ENCODE results near the gene NTN4.
"Not testable (repeated sequence)": the region's sequence is repeated elsewhere in the genome, so short reads cannot be mapped to it uniquely, and the experiment has no call there.

NTN4 gene

GRCh38 chr12:95705143-95705542 lies 85.4 kb downstream of the NTN4 start:
- DNase-seq, result no peak

GRCh38 chr12:95703986-95704385 lies 86.6 kb downstream of the NTN4 start:
- DNase-seq, result no peak

DNA sequence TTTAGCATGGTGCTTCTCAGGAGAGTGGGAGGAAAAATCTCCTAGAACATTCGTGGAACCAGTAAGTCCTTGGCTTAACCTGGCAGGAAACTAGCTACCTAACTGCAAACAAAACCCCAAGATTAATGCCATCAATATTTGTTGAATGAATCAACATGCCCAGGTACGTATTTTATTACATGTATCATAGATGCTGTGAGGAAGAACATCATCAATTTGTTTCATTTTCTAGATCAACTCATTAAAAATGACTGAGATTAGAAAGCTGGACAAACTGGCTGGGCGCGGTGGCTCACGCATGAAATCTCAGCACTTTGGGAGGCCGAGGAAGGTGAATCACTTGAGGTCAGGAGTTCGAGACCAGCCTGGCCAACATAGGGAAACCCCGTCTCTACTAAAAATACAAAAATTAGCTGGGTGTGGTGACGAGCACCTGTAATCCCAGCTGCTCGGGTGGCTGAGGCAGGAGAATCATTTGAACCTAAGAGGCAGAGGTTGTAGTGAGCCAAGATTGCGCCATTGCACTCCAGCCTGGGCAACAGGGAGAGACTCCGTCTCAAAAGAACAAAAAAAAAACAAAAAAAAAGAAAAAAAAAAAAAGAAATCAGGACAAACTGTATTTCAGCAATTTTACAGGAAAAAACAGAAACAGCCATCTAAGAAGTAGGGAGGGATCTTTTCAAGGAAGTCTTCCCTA lies 88.7 kb downstream of the NTN4 start:
- no peak for DNase-seq

GRCh38 chr12:95701275-95701674 lies 89.3 kb downstream of the NTN4 start:
- DNase-seq, result no peak

DNA sequence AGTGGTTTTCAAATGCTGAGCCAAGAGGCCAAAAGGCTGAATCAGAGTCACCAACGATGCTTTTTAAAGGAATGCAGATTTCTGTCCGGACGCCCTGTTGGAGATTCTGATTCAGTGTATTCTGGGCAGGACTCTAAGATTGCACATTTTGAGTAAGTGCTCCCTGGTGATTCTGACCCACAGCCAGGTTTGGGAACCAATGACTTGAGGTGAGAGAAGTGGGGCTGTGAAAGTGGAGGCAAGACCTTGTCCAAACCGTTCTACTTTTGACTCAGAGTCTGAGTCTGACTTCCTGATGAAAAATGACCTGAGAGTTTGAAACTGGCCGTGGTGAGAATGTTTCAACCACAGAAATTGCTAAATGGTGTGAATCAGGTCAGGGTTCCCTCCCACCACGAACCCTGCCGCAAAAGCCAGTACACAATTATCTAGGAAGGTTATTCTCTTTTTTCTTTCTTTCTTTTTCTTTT lies 90.2 kb downstream of the NTN4 start:
- DNase-seq, result no peak

DNA sequence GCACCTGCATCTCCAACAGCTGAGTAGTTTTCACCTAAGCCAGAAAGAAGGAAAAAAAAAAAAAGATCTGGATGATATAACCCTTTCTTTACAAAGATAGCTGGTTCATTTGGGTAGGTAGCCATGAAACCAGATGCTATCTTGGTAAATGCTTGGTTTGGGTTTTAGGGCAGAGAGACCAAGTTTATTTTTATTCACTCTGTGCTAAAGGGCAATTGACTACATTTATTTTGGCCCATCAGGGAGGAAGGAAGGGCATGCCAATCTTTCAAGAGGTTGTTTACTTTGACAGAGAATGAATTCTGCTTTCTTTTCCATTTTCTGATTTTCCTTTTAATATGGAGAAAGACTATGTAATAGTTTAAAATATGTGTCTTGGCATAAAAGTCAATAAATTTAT lies 91.0 kb downstream of the NTN4 start:
- DNase-seq, result no peak

GRCh38 chr12:95694136-95694535 lies 96.4 kb downstream of the NTN4 start:
- no peak for DNase-seq

GRCh38 chr12:95693689-95694088 lies 96.9 kb downstream of the NTN4 start:
- DNase-seq, result no peak

- no peak for DNase-seq
Observed at GRCh38 chr12:95690861-95691635, 99.5 kb downstream of the NTN4 start.

DNA sequence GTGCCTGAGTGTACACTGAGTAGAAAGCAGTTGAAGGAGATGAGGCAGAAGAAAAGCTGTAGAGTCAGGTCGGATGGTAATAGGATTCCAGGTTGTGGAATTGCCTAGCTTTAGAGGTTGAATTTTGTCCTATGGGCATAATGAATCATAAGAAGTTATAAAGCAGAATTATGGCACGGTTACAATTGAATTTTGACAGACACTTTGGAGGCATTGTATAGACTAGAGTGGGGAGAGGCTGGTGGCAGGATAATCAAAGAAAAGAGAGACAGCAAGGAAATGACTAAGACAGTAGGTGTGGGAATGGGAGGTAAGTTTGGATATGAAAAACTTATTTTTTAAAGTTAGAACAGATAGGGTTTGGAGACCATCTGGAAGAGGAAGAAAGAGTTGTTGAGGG lies 102.6 kb downstream of the NTN4 start:
- DNase-seq, result no peak

DNA sequence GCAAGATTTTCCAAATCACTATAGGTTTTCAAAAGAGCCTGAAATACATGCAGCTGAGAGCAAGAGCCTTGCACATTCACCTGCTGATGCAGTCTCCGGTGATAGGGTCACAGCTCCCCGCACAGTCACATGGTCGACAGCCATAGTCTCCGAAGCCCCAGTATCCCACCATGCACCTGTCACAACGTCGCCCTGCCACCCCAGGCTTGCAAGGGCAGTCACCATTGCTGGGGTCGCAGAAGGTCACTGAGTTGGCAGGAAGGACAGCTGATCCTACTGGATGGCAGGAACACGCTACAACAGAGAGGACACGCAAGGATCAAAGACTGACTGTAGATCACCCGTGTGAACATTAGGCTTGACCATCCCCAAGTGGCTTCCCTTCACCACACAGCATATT lies 107.1 kb downstream of the NTN4 start:
- no peak for DNase-seq

DNA sequence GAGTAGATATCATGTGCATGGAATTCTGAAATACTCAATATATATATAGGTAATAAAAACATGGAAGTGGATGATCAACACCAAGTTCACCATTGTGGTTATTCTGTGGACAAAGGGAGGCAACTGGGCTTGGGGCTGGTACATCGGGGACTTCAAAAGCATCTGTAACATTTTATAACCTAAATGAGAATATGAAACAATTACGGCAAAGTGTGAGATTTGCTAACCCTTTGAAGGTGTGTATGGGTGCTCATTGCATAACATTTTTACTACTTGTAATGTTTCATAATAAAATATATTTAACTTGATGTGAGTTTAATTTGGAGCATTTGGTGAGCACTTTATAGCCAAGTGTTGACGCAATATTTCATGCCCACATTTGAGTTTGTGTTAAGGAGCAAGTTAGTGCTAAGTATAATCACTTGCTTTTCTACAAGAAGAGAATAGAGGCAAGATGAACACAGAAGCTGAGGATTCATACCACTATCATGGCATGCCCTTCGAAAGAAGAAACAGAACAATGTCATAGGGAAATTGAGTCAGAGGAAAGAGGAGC lies 109.3 kb downstream of the NTN4 start:
- DNase-seq, result no peak

GRCh38 chr12:95678684-95679083 lies 111.9 kb downstream of the NTN4 start:
- no peak for DNase-seq

GRCh38 chr12:95677782-95678181 lies 112.8 kb downstream of the NTN4 start:
- not testable (repeated sequence) for DNase-seq

GRCh38 chr12:95674631-95675030 lies 115.9 kb downstream of the NTN4 start:
- DNase-seq, result no peak

DNA sequence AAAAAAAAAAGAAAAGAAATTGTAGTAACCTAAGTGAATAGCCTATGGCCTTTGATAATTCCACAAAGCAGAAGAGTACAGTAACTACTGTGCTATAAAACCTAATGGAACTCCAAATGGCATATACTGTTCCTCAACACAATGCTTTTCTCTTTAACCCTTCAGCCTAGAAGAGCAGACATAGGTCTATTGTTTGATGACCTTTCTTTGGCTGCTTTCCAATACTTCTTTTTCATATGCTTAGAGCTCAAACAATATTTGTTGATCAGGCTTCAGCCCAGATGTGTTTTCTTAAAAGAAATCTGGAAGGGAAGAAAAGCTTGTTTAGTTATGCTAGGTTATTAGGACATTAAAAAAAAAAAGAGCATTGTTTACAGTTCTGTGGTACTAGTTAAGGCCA lies 116.4 kb downstream of the NTN4 start:
- no peak for DNase-seq

DNA sequence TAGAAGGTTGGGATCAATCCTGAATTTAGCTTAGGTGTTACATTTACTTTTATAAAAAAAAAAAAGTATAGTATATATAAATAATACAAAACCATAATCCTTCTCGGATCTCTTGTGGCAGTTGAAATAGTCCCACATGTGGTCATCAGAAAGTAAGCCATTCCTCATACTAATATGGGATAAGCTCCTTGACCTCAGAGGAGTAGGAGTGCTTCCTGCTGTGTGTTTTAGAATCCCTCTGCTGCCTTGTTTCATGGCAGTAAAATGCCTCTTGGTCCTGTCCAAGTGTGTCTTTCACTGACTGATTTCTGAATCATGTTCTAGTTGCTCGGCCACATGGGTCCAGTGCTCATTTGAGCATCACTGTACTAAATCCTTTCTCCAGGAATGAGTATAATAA lies 117.0 kb downstream of the NTN4 start:
- DNase-seq, result no peak

- DNase-seq, result no peak
Observed at GRCh38 chr12:95672166-95672565, 118.4 kb downstream of the NTN4 start.

DNA sequence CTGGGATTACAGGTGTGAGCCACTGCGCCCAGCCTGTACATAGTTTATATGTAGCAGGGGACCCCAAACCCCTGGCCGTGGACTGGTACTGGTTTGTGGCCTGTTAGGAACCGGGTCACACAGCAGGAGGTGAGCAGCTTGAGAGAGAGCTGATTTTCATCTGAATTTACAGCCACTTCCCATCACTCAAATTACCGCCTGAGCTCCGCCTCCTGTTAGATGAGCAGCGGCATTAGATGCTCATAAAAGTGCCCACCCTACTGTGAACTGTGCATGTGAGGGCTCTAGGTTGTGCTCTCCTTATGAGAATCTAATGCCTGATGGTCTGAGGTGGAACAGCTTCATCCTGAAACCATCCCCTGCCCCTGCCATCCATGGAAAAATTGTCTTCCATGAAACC lies 119.3 kb downstream of the NTN4 start:
- DNase-seq, result no peak

DNA sequence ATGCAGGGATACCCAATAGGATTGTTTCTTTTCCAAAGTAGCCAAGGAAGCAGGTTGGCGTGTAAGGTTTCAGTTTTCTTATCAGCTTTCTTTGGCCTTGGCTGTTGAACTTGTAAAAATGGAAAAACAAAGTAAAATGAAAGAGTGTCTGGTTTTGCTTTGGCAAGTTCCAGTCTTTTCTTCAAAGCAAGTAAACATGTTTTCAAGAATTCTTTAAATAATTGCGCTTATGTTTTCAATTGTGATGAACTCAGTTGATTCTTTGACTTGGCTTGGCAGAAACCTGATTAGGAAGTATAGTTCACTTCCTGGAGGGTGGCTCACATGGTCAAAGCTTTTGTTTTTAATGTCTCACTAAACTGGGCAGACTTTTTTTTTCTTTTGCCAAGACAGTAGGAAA lies 127.0 kb downstream of the NTN4 start:
- no peak for DNase-seq

GRCh38 chr12:95661360-95661759 lies 129.2 kb downstream of the NTN4 start:
- DNase-seq, result no peak

DNA sequence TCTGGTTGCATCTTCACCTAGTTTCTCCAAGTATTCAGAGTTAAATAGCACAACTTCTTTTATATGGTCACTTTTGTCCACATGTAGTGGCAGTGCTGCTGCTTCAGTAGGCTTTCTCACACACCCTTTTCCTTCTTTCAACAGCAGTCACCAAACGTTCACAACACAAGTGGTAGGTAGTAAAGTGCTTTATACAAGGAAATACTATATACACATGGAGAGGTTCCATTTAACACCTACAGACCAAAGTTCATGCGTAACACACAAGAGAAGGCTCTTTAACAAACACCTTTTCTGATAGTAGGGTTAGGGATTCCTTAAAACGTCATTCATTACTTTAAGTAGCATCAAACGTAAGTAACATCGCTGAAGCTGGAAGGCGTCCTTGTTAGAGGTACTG lies 132.2 kb downstream of the NTN4 start:
- no peak for DNase-seq

DNA sequence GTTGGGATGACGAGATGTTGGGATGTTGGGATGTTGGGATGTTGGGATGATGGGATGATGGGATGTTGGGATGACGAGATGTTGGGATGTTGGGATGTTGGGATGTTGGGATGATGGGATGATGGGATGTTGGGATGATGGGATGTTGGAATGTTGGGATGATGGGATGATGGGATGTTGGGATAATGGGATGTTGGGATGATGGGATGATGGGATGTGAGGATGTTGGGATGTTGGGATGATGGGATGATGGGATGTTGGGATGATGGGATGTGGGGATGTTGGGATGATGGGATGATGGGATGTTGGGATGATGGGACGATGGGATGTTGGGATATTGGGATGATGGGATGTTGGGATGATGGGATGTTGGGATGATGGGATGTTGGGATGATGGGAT lies 135.9 kb downstream of the NTN4 start:
- not testable (repeated sequence) for DNase-seq

Measured in stimulated activated CD4-positive, alpha-beta T cell treated with anti-CD3 and anti-CD28 coated beads, Interleukin-4, amount 100 ng/mL, for 4 hours (primary cell).